ENCODE data around the gene ABCA4.

Gene ABCA4

DNA sequence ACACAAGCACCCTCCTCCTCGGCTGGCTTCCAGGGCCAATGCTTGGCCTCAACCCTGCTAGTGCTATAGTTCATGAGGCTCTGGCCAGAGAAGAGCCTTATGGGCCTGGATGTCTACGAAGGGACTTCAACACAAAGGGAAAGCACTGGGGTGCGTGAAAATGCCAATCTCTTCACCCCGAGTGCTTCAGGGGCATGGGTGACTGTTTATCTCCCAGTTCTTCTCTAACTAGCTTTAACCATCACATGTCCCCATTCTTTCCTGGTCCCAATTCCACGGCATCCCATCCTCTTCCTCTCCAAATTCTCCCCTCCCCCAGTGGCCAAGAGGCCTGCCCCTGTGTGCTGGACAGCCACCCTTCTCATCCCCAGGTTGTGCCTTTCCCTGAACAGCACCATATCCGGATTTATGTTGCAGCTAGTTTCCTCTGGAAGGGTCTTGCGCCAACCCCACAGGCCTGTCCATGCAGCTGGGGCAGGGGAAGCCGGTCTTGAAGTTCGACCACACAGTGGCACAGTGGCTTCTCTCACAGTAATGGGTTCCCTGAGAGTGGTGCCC, 16.7 kb downstream of the ABCA4 start:
- no peak for DNase-seq

DNA sequence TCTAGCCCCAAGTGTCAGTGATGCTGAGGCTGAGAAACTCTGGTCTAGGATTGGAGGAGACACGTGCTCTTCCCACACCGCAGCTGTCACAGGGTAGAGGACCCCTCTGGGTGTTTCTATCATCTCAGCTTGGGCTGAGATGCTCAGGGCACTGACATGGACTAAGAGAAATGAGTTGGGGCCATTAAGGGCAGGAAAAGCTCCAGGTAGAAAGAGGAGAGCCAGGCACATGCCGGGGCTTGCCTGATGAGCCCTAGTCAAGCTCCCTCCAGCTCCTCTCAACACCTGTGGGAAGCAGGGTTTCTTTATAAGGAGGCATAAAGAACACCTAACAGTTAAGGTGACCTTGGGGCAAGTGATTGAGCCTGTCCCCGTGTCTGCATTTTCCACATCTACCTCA, 17.3 kb downstream of the ABCA4 start:
- DNase-seq: no peak

DNA sequence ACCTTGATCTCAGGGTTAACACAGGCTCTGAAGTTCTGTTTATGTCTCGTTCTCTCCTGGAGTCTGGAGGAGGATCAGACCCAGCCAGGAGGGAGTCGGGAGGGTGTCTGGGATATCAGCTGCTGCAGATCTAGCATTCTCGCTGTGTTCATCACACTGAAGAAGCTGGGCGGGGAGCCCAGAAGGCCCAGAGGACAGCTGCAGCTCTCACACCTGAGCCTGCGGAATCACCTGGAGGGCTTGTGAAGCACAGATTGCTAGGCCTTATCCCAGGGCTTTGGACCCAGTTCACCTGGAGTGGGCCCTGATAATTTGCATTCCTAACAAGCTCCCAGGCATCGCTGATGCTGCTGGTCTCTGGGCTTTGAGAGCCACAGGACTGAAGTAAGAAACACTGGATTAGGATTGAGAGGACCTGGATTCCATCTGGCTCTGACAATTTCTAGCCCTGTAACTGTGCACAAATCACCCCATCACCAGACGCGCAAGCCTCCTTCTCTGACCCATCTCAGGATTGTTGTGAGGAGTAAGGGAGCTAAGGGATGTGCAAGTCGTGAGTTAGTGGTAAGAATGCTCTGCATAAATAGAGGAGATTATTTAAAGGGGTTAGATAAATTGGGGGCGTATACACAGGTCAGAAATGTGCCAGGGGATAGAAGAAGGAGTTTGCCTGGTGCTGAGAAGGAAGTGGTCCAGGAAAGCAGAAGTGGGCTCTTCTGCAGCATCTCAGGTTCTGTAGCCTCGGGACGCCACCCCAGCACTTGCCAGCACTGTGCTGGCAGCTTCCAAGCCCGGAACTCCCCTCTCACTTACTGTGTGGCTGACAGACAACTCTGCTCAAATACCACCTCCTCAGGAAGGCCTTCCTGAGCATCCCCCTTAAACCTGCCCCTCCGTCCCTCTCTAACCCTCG, 19.1 kb downstream of the ABCA4 start:
- DNase-seq: no peak

DNA sequence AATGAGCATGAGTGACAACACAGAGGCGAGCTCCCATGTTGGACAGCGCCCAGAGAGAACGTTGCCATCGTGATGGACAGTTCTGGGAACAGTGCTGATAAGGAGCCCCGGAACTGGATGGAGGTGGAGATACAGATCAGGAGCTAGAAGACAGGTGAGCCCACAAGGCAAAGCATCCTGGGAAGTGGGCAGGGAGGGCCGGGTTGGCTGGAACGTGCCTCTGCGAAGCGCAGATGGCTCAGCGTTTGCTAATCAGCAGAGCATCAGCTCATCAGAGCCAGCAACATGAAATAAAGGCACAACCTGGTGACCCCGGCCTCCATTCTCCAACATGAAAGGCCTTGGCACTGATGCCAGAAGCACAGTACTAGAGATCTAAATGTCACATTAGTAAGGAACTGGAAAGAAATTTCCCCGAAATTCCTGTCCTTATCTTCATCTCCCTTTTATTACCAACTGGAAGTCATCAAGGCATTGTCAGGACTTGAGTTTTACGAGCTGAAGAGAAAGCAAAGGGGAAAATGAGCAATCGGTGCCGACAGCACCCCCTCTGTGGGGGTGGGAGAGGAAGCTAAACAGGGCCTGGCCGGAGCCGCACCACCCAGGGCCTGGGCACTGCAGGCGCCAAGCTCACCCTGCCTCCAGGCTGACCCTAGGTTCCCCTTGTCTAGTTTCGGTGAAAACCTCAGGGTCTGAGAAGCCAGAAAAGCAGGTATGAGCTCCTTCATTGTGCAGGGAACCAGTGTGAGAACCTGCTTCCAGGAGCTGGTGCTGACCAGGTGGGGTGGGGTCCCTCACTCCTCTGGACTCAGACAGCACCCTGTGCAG, 19.9 kb downstream of the ABCA4 start:
- no peak for DNase-seq

DNA sequence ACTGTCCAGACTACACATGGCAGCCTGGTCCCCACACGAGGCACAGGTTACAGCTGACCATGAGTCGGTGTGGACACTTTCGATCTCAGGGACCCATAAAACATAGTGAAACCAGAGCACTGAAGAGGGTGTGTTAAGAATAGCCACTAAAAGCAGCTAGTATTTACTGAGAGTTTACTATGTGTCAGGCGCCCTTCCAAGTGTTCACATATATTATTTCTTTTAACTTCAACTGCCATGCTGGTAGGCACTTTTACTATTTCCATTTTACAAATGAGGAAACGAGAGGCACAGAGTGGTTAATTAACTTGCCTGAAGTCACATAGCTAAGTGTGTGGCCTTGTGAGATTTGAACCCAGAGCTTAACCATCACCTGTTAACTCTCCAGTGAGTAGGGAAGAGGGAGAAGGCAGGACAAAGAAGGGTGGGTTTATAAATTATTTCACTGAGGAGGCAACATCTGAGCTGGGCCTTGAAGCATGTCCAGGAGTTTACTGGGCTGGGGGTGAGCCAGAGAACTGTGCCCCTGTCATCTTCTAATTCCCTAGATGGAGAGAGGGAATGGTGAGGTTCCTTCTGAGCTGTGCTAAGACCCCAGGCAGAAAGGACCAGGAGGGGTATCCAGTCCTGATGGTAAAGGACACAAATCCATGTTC, 20.7 kb downstream of the ABCA4 start:
- DNase-seq: no peak

DNA sequence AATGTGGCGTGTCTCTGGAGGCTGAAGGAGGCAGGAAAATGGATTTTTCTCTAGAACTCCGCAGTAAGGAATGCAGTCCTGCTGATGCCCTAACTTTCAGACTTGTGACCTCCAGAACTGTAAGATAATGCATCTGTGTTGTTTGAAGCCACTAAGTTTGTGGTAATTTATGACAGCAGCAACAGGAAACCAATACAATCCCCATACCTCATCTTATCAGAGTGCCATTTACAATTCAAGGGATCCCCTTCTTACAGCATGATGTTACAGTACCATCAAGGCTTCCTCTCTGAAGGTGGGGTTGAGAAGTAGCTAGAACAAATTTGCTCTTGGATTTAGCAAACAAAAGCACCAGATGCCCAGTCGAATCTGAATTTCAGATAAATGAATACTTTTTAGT, 21.6 kb downstream of the ABCA4 start:
- DNase-seq: no peak

DNA sequence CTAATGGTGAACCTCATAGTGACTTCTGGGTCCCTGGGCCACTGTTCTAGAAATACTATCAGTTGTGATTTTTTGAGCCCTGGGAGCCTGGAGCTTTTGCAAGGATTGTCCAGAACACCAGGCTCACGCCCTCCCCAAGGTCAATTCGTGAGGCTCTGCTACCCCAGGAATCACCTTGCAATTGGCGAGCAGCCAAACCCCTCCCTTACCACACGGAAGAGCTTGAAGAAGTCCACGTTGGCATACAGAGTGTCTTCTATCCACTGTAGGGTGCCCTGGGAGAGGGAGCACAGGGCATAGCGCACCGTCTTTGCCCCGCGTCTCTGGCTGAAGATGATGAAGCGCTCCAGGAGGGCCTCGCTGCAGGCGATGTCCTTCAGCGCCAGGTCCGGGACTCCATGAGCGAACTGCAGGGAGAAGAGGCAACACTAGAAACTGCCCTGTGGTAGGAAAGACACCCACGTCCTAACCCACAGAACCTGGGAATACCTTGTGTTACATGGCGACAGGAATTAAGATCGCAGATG, 22.3 kb downstream of the ABCA4 start:
- no peak for DNase-seq

DNA sequence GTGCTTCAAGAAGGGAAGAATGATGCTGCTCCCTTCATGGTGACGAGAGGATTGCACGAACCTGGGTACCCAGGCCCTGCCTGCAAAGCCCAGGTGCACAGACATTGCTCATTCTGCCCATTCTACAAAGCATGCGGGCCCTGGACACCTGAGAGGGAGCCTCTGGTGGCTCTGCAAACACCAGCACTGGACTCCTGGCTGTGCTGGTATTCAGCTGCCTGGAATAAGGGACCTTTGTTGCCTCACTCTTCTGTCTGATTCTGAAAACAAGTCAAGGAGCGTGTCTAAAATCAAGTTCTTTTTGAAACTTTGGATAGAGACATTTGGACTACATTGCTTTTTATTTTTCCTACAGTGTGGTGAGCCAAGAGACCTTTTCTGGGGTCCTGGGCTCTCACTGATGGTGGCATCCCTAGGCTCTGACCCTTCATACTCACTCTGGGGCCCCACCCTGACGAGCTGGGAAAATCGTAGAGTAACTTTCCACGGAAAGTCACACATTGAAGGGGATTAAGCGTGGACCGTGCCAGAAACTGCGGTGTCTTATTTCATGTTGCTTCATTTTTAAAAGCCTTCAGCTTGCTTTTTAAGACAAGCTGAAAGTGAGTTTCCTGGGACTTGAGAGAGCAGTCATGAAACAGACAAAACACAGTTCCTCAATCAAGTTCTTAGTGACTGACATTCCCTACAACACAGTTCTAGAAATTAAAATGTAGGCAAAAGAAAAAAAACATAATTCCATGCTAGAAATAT, 24.0 kb downstream of the ABCA4 start:
- no peak for DNase-seq

DNA sequence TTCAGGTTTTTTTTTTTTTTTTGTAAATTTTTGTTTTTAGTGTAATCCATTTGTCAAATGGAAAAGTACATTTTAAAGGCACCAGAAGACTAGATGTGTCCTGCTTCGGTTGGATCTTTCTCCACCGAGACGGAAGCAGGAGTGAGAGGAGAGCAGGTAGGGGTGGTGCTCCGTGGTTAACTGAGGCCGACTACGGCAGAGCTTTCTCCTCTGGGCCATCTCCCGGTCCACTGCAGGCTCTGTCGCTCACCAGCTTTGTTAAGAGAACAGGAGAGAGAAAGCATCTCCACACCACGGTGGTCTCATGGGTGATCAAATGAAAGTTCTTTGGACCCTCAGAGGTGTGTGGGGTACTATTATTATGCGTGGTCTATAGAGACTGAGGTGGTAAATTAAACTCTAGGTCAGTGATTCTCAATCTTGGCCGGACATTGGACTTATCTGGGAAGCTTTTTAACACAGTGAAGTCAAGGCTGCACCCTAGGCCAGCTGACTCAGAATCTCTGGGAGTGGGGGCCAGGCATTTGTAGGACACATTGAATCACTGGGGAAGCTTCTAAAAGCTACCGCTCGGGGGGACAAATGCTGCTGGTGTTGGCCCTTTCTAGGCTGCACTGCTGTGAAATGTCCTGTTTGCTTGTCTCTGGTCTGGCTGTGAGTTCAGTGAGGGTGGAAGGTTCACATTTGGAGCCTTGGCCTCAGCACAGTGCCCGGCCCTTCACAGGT, 25.0 kb downstream of the ABCA4 start:
- no peak for DNase-seq

DNA sequence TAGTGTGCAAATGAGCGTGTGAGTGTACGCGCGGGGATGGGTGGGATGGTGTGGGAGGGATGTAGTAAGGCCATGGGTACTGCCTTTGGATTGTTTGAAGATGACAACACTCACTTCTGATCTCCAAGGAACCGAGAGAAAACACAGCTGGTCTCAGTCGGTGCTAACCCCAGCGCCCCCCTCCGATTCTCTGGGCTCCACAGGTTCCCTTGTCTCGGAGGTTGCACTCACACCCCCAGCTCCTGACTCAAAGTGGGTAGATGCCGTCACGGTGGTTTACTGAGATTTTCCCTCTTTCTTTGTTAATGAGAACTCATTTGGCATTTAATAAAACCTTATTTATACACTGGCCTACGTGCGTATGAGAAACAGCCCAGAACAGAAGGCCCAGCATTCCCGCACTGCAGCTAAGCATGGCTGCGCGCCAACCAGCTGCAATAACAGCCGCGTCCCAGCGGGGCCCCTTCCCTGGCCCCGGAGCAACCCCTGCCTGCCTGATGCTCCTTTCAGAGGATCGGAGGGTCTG, 25.8 kb downstream of the ABCA4 start:
- peak; percentile 45 for DNase-seq

DNA sequence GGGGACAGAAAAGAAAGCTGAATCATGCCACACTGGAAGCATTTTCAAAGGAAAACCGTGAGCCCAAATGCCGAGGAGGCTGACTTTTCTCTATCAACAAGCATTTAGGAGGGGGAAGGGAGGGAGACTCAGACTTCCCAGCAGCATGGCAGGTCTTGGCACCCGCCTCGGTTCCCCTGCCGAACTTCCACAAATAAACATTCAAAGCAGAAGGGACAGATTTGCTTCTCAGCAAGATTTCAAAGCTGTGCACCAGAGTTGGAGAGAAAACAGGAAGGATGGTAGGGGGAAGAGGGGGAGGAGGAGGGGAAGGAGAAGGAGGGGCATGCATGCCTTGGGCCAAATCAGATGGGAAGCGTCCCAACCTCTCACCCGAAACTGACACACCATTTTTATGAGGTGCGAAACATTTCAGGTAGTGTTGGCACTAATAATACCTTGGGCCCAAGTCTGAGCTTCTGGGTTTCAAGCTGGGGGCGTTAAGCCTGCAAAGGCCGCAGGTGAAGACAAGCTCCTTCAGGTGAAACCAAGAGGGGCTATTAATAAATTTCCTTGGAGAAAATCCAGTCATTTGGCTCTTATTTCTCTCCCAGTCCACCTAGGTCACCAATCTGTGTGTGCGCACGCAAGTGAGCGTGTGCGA, 26.4 kb downstream of the ABCA4 start:
- no peak for DNase-seq

DNA sequence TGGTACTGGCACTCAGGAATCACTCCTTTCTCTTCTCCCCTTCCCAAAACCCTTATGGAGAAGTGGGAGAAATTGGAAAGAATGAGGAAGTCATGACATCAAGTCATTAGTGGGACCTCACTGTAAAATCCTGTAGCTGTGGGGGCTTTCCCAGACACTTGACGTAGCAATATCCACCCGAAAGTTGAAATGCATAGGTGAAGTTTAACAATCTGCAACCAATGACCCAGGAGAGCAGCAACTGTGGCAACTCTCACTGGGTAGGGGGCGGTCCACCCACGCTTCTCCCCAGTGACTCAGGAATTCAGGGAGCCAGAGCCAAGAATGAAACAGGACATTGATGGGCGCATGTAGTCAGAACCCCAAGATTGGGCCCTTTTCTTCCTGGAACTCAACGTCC, 27.0 kb downstream of the ABCA4 start:
- DNase-seq: no peak

DNA sequence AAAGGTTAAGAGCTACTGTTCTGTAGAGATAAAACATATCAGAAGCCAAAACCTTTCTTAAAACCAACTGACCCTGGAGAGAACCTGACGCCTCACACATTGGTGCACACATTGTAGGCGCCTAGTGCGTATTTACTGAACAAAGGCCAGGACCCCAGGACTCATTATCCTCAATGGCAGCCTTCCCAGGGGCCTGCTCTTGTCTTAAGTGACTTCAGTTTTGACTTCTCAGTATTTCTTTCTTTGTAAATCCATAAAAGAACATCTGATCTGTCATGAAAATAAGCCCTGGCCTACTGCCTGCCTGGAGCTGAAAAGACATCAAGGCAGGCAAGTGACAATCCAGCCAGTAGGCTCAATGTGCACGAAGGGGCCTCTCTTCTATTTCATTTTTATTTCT, 27.6 kb downstream of the ABCA4 start:
- no peak for DNase-seq

DNA sequence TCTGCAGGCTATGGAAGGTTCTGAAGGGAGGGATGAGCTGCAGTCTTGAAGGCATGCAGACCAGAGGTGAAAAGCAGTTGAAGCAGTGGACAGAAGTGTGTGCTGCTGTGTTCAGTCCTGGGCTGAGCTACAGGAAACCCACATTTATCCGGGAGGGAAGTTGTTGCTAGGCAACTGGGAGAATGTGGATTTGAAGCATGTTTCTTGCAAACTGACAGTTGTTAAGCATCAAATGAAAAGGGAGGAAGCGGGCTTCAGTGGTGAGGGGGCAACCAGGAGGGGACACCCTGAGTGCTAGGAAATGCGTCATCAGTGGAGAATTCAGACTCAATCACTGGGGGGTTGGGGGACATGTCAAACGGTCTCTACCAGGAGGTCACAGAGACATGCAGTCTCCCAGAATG, 28.7 kb downstream of the ABCA4 start:
- DNase-seq: no peak

DNA sequence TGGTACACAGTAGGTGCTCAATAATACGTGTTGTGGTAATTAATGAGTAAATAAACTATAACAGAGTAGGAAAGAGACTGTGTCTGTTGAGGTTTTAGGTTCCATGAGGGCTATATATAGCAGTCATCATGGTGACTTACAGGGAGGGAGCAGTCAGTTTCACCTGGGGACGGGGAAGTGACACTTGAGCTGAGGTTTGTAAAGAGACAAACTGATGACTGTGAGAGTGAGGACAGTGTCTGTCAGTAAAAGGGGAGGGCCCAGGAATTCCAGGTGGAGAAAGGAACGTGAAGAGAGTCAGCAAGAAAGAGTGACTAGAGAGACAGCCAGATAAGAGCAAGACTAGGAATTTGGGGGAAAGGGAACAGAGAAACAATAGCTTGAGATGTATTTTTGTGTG, 30.2 kb downstream of the ABCA4 start:
- no peak for DNase-seq

DNA sequence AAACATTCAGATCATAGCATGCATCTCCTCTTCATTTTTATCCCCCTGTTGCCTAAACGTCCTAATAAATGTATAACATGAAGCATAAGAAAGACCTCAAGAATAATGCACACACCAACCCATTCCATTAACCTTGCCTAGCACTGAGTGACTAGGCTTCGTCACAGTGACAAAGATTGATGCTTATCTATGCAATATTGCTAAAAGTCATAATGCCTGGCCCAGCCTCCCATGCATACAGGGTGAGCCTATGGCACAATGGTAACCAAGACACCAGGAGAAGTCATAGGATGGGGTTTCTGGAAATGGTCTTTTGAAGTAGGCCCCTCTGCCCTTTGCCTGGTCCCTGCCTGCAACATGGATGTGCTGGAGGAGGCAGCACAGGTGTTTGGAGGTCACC, 33.8 kb downstream of the ABCA4 start:
- no peak for DNase-seq

DNA sequence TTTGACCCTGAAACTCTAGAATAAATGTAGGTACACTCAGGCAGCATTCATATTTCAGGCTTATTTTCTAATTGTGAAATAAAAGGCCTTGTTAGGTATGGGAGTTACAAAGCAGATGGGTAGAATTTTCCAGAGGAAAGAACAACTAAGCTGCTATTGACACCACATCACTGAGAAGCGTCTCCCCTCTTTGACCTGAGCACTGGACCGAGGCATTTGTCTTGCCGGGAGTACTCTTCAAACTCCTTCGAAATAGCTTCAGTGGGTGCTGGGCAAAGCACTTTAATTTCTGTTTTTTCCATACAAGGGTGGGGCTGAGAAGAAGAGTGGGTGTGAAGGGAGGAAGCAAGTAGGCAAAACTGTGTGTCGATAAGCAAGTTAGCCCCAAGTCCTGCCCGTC, 36.4 kb downstream of the ABCA4 start:
- no peak for DNase-seq

DNA sequence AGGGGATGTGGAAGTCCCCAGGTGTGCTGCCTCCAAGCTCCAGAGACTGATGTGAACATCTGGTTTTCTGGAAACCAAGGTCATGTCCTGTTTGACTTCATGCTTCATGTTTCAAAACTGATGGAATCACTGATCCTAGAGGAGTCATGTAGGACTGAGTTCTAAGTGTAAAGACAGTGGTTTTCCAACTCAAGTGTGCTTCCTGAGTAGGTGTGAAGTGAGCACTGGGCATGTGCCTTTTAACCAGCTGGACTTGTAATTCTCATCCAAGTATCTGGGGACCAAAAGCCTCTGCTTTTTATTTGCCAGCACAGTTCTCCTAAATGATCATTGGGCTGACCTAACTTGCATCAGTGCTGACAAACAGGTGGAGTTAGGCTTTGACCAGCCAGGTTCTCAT, 36.9 kb downstream of the ABCA4 start:
- DNase-seq: no peak

DNA sequence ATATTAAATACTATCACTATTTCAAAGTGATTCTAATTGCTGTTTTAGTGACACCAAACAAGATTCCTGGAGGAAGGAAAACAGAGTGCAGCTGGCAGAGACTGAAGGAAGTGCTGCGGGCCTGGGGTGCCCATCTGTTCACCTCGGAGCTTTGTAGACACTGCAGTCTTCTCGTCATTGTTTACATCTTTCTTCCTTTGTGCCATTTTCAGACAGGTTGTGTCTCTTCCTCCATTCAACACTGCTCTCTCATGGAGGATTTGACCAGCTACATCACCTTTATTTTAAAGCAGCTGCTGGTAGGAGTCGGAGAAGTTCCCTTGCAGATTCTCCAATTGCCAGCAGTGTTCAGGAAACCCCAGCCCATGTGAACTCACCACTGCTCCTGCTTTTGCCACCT, 37.3 kb downstream of the ABCA4 start:
- no peak for DNase-seq

DNA sequence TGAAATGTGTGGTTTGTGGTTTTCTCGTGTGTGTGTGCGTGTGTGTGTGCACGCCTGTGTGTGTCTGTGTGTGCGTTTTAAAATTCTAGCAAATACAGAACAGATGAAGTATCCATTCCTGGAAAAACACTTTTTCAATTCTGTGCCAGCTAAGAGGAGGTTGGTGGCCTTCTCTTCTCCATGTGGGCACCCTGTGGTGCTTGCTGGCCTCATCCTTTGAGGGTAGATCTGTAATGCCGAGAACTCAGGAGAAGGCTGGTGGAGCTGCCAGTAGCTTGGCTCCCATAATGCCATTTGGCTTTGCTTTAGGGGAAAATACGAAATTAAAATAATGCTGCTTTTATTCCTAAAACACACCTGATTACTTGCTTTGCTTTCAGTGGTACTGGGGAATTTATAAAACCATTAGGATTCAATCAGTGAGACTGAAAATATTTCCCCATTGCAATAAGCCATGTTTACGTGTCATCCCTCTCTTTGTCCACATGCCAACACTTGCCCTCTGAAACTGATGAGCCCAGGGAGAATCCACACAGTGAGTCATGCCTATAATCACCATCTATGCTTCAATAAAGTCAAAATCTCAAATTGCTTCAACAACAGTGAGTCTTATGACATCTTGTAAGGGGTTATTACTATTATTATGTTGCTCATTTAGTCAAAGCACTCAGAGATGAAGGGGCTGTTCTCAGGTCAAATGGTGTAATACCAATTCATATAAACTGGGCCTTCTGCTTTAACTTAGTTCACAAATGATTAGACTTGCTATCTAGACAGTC, 39.2 kb downstream of the ABCA4 start:
- DNase-seq: no peak

Data from SHP77 treated with DMSO at 0.1 percent for 48 hours (cell line).